ENCODE results near the gene ELOVL2.

DNA sequence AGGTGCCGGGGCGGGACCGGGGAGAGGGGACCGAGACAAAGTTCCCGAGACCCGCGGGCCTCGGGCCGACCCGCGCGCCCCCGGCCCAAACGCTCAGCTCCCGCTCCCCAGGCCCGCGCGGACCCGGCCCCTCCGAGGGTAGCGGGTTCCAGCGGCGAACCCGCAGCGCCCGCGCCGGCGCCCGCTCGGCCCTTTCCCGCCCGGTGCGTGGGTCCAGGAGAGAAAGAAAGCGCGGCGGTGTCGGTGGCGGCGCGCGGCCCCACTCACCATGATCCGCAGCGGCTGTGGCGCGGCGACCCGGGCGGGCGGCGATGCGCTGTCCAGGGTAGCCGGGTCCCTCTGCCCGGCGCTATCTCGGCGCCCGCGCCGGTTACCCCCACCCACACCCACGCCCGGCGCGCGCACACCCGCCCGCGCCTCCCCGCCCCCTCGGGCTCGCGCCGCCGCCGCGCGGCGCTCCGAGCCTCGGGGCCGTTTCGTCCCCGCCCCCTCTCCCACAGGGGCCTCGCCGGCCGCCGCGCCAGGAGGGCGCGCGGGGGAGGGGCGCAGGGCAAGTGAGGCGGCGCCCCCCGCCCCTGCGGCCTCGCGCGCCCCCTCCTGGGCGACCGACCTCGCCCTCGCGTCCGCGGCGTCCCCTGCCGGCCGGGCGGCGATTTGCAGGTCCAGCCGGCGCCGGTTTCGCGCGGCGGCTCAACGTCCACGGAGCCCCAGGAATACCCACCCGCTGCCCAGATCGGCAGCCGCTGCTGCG lies at the start of gene ELOVL2:
- no peak for TF ChIP-seq EZH2 (IDR thresholded peaks at IDR 0.05; ENCODE audit: borderline replicate concordance, low read length)
- TF ChIP-seq, protein P1, sequence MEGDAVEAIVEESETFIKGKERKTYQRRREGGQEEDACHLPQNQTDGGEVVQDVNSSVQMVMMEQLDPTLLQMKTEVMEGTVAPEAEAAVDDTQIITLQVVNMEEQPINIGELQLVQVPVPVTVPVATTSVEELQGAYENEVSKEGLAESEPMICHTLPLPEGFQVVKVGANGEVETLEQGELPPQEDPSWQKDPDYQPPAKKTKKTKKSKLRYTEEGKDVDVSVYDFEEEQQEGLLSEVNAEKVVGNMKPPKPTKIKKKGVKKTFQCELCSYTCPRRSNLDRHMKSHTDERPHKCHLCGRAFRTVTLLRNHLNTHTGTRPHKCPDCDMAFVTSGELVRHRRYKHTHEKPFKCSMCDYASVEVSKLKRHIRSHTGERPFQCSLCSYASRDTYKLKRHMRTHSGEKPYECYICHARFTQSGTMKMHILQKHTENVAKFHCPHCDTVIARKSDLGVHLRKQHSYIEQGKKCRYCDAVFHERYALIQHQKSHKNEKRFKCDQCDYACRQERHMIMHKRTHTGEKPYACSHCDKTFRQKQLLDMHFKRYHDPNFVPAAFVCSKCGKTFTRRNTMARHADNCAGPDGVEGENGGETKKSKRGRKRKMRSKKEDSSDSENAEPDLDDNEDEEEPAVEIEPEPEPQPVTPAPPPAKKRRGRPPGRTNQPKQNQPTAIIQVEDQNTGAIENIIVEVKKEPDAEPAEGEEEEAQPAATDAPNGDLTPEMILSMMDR (conservative IDR thresholded peaks at IDR 0.05 in 1 of 2, IDR thresholded peaks at IDR 0.05 in 1 of 2; ENCODE audit: extremely low read depth in 1 of 2, insufficient read depth in 1 of 2, low read depth in 1 of 2, low read length in 2 of 2) = peak in 1 of 2 donors; percentile 18

Measured in mammary epithelial cell (primary cell).